GM19467 (cell line): ENCODE results near the gene SSTR3.

Experiments
- ATAC-seq: cut with Tn5 transposase; IDR thresholded peaks from one replicate; pipeline ENCODE4 v1.9.1; 2021; ENCODE audit warnings: mild to moderate bottlenecking, moderate library complexity; ENCODE audit not compliant: unreplicated experiment

Gene SSTR3

GRCh38 chr22:37154925-37155712 lies 57.2 kb downstream of the SSTR3 start:
- ATAC-seq: no peak
